H7 (cell line): ENCODE measurements around the gene SETD7. TPM values are rescaled to one million over a fixed set of nuclear protein-coding genes. Genes with fewer than 3 reads are reported as not detected.
A peak's percentile ranks its signal among the peaks of the same experiment; 100 is the strongest.

Experiments
- DNase-seq: peaks from one replicate; pipeline ENCODE4 v3.0.0; 2012
- H3K27me3 ChIP-seq: 2 replicates; pipeline ENCODE4 v1.6.0; 2011; ENCODE audit warnings: mild to moderate bottlenecking, low read length; ENCODE audit not compliant: control insufficient read depth, insufficient read depth
- H3K36me3 ChIP-seq: replicated peaks from 2 replicates; pipeline ENCODE4 v1.5.1; 2011; ENCODE audit warnings: low read length; ENCODE audit not compliant: control insufficient read depth, insufficient read depth
- H3K4me3 ChIP-seq: 2 replicates; pipeline ENCODE4 v1.5.1; 2011; ENCODE audit warnings: low read depth, mild to moderate bottlenecking, control low read depth, low read length, moderate library complexity; ENCODE audit not compliant: insufficient read depth
- total RNA-seq: library from RNA; depleted of rRNA; stranded (reverse); fragments of >200 nt; shearing (Covaris generic); gene quantifications from 2 replicates; pipeline ENCODE4 v1.2.3, GENCODE V29; 2014

SETD7 gene
- total RNA-seq, 1 experiment from 2014 or later, result 8.6 TPM

- Histone ChIP-seq H3K4me3 (no peak overlapping the region), H3K36me3 (no peaks in the 10 kb centered on the region), H3K27me3 (no peaks in the 10 kb centered on the region)
- no peak for DNase-seq
These were observed 31.4 kb upstream of the SETD7 start for GRCh38 chr4:139587446-139587845.

DNA sequence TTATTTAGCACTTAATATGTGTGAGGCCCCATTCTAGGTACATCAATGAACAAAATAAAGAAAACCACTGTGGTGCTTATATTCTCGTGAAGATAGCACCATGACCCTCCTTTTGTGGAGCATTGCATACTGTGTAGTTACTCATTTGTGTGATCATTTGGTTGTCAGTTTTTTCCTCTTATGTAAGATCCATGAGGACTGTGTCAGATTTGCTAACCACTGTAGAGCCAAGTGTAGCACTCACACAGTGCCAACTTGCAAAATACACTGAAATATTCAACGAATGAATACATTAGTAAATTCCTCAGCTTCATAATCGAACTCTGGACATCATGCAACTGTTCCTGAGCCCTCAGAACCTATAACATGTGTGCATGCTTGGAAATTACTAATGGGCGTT is 29.5 kb upstream of the SETD7 start:
- no peak for DNase-seq
- Histone ChIP-seq H3K27me3 (no peaks in the 10 kb centered on the region), H3K36me3 (no peaks in the 10 kb centered on the region)

GRCh38 chr4:139584784-139585183 is 28.8 kb upstream of the SETD7 start:
- DNase-seq, result no peak
- H3K4me3 ChIP-seq, result no peak overlapping the region
- no peaks in the 10 kb centered on the region for H3K36me3 ChIP-seq
- H3K27me3 ChIP-seq, result no peaks in the 10 kb centered on the region; the same call in 1 of the 2 replicates

More for the DNA sequence above, 29.5 kb upstream of the SETD7 start:
- H3K4me3 ChIP-seq, result no peak overlapping the region

DNA sequence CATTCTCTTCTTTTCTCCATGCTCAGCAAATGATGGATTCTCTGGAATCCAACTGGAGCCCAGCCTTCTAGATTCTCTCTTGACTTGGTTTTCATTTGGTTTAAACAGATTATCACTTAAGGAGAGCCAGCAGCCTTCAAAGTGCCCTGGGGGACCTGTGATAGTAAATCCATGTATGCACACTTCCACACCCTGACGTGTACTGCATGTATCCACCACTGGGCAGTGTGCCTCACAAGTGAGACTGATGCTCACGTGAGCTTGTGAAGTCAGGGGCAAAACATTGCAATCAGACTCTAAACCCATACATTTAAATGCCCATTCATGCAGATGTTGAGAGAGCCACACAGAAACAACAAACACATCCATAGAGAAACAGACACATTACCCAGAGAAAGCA is 28.0 kb upstream of the SETD7 start:
- no peaks in the 10 kb centered on the region; the same call in 1 of the 2 replicates for H3K27me3 ChIP-seq
- DNase-seq, result no peak

GRCh38 chr4:139582044-139582443 is 26.0 kb upstream of the SETD7 start:
- Histone ChIP-seq H3K36me3 (no peaks in the 10 kb centered on the region), H3K27me3 (no peaks in the 10 kb centered on the region; the same call in 1 of the 2 replicates), H3K4me3 (no peak overlapping the region)
- DNase-seq, result no peak

More for the DNA sequence above, 28.0 kb upstream of the SETD7 start:
- Histone ChIP-seq H3K36me3 (no peaks in the 10 kb centered on the region), H3K4me3 (no peak overlapping the region)

DNA sequence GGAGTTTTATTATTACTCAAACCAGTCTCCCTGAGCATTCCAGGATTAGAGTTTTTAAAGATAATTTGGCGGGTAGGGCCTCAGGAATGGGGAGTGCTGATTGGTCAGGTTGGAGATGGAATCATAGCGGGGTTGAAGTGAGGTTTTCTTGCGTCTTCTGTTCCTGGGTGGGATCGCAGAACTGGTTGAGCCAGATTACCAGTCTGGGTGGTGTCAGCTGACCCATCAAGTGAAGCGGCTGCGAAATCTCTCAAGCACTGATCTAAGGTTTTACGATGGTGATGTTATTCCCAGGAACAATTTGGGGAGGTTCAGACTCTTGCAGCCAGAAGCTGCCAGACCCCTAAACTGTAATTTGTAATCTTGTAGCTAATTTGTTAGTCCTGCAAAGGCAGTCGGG is 25.1 kb upstream of the SETD7 start:
- no peak overlapping the region for H3K4me3 ChIP-seq
- no peaks in the 10 kb centered on the region for H3K36me3 ChIP-seq
- no peaks in the 10 kb centered on the region; the same call in 1 of the 2 replicates for H3K27me3 ChIP-seq
- DNase-seq, result no peak

- Histone ChIP-seq H3K27me3 (no peaks in the 10 kb centered on the region; the same call in 1 of the 2 replicates), H3K36me3 (no peaks in the 10 kb centered on the region), H3K4me3 (no peak overlapping the region)
- no peak for DNase-seq
These were observed 20.2 kb upstream of the SETD7 start for GRCh38 chr4:139576219-139576618.

- no peaks in the 10 kb centered on the region; the same call in 1 of the 2 replicates for H3K27me3 ChIP-seq
These were observed 19.1 kb upstream of the SETD7 start for GRCh38 chr4:139575072-139575471.

DNA sequence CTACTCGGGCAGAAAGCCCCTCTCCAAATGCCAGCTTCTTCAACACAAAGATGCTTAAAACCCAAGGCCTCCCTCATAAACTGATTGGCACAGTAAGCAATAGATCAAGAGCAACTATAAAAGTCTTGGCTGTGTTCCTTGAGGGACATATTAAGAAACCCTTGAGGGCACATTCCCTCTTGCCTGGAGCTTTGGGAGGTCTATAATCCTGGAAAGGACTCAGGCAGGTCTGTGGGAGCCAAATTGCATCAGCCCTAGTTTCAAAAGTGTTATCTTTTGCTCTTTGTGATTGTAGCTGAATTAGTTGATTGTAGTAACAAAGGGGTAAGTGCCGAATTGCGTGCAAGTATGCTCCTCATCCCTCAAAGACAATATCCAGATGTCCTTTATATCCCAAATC is 18.6 kb upstream of the SETD7 start:
- no peaks in the 10 kb centered on the region; the same call in 1 of the 2 replicates for H3K27me3 ChIP-seq
- DNase-seq, result no peak
- no peaks in the 10 kb centered on the region for H3K36me3 ChIP-seq
- no peak overlapping the region for H3K4me3 ChIP-seq

More at GRCh38 chr4:139575072-139575471, 19.1 kb upstream of the SETD7 start:
- H3K4me3 ChIP-seq, result no peak overlapping the region
- no peak for DNase-seq
- H3K36me3 ChIP-seq, result no peaks in the 10 kb centered on the region

GRCh38 chr4:139568206-139568955 is 12.4 kb upstream of the SETD7 start:
- DNase-seq, result no peak
- Histone ChIP-seq H3K36me3 (no peaks in the 10 kb centered on the region), H3K4me3 (no peak overlapping the region), H3K27me3 (no peaks in the 10 kb centered on the region)

- no peak overlapping the region for H3K4me3 ChIP-seq
- H3K36me3 ChIP-seq, result no peaks in the 10 kb centered on the region
- no peak for DNase-seq
- H3K27me3 ChIP-seq, result no peaks in the 10 kb centered on the region
These were observed 11.3 kb upstream of the SETD7 start for GRCh38 chr4:139567159-139567870.

DNA sequence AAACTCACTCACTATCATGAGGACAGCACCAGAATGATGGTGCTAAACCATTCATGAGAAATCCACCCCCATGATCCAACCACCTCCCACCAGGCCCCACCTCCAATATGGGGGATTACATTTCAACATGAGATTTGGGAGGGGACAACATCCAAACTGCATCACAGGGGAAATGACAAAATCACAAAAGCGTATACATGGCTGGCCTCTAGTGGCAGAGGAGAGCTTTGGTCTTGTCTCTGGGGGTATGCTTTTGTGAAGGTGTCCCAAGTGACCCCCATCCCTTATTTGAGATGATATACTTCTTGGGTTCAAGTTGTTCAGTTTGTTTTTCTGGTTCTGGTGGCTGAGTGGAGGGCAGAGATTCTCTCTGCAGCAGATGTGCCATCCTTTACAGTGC is 8.5 kb upstream of the SETD7 start:
- H3K27me3 ChIP-seq, result peaks cover 3% of the 10 kb centered on the region; the same call in 1 of the 2 replicates
- peak; percentile 26 for DNase-seq
- H3K36me3 ChIP-seq, result no peaks in the 10 kb centered on the region
- H3K4me3 ChIP-seq, result no peak overlapping the region

DNA sequence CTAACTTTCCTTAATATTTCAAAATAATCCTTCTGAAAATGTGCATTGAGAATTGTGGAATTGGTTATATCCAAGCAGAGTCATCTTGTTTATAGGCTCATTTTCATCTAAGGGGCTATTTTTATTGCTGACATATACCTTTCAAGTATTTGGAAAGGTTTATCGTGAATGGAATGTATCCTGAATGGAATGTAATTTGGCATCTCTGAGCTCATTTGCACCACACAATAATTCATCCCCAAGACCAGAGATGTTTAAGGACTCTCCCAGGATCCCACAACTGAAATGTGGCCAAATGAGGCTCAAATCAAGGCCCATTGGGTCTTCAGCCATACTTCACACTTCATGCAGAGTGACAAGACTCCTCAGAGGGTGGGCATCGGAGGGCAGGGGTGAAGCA is 7.5 kb upstream of the SETD7 start:
- no peak for DNase-seq
- no peaks in the 10 kb centered on the region for H3K36me3 ChIP-seq

DNA sequence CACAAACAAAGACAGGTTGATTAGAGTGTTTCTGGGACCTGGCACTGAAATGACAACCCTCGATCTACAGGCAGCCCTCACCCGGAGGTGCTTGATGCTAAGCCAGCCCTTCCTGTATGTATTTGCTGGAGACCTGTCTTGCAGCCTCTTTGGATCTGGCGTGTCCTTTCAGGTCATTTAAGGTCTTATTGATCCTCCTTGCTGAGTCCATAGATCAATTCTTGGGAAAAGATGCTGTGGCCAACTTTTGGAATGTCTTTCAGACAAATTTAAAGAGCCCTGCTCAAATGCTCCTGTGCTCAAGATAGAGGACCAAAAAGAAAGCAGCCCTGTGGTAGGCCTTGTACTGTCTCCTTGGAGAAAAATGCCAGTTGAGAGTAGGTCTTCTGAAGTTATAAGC is 6.8 kb upstream of the SETD7 start:
- no peak for DNase-seq
- Histone ChIP-seq H3K4me3 (no peak overlapping the region), H3K36me3 (no peaks in the 10 kb centered on the region), H3K27me3 (peaks cover 20% of the 10 kb centered on the region)

More for the DNA sequence above, 7.5 kb upstream of the SETD7 start:
- no peak overlapping the region for H3K4me3 ChIP-seq
- H3K27me3 ChIP-seq, result peaks cover 13% of the 10 kb centered on the region

DNA sequence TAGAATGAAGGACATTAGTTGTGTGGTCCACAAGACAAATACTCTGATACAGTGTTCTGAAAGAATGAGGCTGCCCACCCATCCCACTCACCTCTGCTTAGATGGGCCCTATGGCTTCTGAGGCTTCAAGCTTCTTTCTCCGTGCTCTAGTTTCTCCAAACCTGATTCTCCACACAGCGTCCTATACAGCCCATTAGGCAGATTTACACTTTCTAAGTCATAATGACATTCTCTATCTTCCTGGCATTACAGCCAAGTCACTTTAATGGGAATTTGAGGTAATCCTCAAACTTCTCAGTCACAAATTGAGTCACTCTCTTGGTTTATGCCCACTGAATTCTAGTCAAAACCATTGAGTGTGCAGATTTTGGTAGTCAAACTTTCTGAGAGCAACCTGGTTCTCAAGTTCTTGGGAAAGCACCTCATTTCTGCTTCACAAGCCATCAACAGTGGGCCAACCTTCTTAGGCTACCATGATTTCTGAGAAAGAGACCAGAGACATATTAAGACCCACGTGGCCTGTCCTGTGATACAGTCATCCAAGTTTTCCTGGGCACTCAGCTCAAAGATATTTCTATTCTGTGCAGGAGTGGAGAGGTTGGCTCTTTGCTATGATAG is 6.2 kb upstream of the SETD7 start:
- DNase-seq, result no peak
- H3K27me3 ChIP-seq, result peaks cover 27% of the 10 kb centered on the region
- no peaks in the 10 kb centered on the region for H3K36me3 ChIP-seq
- H3K4me3 ChIP-seq, result no peak overlapping the region
